Nasal cavity respiratory epithelium epithelial cell of viscerocranial mucosa (primary cell): ENCODE results near the gene SMCHD1. TPM values are rescaled to one million over a fixed set of nuclear protein-coding genes. Genes with fewer than 3 reads are reported as not detected.

Experiments used
- total RNA-seq: library from RNA; depleted of rRNA; stranded (reverse); fragments of >200 nt; gene quantifications from 2 replicates; pipeline ENCODE4 v1.2.3, GENCODE V29; 2014

SMCHD1 gene
- total RNA-seq, result 78.2 and 79.3 TPM in 2 replicates

GRCh38 chr18:2655178-2655953 lies at the start of gene SMCHD1:
Gene SMCHD1, plus strand, starts transcription at chr18:2655726. Its CDS starts 350 bp downstream, at chr18:2656076.

GRCh38 chr18:2846636-2847316 lies 191.2 kb downstream of the SMCHD1 start, which contains the start of gene EMILIN2:
Gene EMILIN2, plus strand, starts transcription at chr18:2847006. Its CDS starts 183 bp downstream, at chr18:2847189.

Other genes with a start within 250 kb of the SMCHD1 start
- gene METTL4, start 84.2 kb upstream of the SMCHD1 start, total RNA-seq, result 10.3 and 16.2 TPM in 2 replicates
- 0.14 and 0.34 TPM in 2 replicates for gene NDC80, start 84.2 kb upstream of the SMCHD1 start, total RNA-seq
- 0.14 and 0.68 TPM in 2 replicates for gene EMILIN2, start 191.3 kb downstream of the SMCHD1 start, total RNA-seq